ENCODE data around the gene EZR. TPM values are rescaled to one million over a fixed set of nuclear protein-coding genes. Genes with fewer than 3 reads are reported as not detected.

Gene EZR
- total and polyA plus RNA-seq, 2 of the 13 experiments (the other 11 are each of a cell fraction or from before 2014, with no cell fraction given), result 34.7 to 60.3 TPM

DNA sequence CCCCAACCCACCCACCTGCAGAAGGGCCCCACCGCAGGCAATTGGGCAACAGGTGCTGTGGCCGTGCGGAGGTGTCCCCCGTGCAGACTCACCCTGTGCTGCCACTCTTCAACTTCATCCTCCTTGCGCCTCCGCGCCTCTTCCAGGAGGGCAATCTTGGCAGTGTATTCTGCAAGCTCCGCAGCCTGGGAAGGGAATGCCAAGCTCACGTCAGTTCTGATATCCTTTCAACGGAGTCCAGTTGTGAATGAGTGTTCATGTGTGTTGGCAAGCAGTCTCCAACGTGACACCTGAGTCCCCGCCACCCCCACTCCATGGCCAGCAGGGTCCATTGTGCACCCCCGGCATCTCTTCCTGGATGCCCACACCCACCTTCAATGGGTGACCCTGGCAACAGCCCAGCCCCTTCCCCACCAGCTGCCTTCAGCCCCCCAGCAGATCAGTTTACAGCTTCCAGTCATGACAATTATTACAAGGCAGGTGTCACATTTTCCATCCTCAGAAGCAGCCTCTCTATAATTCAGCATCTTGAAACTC, 49.9 kb downstream of the EZR start (continued):
- no peak for TF ChIP-seq ZSCAN29 (CRISPR knock-in tag; conservative IDR thresholded peaks at IDR 0.05)
- no peak for TF ChIP-seq KDM4B (CRISPR knock-in tag; IDR thresholded peaks at IDR 0.05)
- TF ChIP-seq MTF2 (CRISPR knock-in tag; IDR thresholded peaks at IDR 0.05; ENCODE audit: borderline replicate concordance), result no peak

DNA sequence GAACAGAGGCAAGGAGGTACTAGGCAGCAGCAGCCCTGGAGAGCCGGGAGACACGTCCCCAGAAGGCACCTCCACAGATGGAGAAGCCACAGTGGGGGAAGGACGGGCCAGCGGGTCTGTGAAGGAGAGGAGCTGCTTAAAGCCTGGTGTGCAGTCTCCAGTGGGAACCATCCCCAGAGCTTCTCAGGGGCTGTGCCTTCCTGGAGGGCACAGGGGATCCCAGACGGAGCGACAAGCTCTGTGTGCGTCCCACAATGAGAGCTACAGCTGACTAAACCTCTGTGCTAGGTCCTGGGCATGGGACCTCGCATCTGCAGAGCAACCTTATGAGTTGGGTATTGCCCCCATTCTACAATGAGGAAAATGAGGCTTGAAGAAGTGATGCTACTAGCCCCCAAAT, 50.7 kb downstream of the EZR start:
- no peaks in the 10 kb centered on the region for H3K27me3 ChIP-seq (ENCODE audit: control insufficient read depth in 1 of 2, insufficient read depth in 2 of 2, low read length in 2 of 2)
- H3K4me3 ChIP-seq (replicated peaks in 1 of 3; ENCODE audit: insufficient read depth in 1 of 3, low read depth in 2 of 3, low read length in 3 of 3), result no peak overlapping the region
- intact Hi-C loops (cut with micrococcal nuclease; ENCODE audit: unreplicated experiment) (no loop called here), in situ Hi-C loops (cut with HindIII; ENCODE audit: extremely low pct_ligation_motif_present, low pct_unique_long_range_greater_than_20kb) (no loop called here)
- H3K9ac ChIP-seq (ENCODE audit: insufficient read depth, low read depth, low read length), result no peak overlapping the region
- 97% methylated on average over 8 of the region's 8 CpGs for WGBS (ENCODE audit: low lambda C conversion rate)
- POLR2A ChIA-PET, result no interaction called here
- DNase-seq (ENCODE audit: low spot score), result no peak
- CTCF ChIA-PET (ENCODE audit: low intra/inter-chr PET ratio, low total read pairs), result no interaction called here
- H3K4me1 ChIP-seq (ENCODE audit: insufficient read depth, low read length), result no peaks in the 10 kb centered on the region
- TF ChIP-seq BRCA1 (CRISPR knock-in tag; IDR thresholded peaks at IDR 0.05) (no peak), MAFF (IDR thresholded peaks at IDR 0.05; ENCODE audit: low read depth, low read length) (no peak)
- TF ChIP-seq, protein P1, sequence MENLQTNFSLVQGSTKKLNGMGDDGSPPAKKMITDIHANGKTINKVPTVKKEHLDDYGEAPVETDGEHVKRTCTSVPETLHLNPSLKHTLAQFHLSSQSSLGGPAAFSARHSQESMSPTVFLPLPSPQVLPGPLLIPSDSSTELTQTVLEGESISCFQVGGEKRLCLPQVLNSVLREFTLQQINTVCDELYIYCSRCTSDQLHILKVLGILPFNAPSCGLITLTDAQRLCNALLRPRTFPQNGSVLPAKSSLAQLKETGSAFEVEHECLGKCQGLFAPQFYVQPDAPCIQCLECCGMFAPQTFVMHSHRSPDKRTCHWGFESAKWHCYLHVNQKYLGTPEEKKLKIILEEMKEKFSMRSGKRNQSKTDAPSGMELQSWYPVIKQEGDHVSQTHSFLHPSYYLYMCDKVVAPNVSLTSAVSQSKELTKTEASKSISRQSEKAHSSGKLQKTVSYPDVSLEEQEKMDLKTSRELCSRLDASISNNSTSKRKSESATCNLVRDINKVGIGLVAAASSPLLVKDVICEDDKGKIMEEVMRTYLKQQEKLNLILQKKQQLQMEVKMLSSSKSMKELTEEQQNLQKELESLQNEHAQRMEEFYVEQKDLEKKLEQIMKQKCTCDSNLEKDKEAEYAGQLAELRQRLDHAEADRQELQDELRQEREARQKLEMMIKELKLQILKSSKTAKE (CRISPR knock-in tag; IDR thresholded peaks at IDR 0.05; ENCODE audit: borderline replicate concordance), result no peak
- H3K79me2 ChIP-seq (ENCODE audit: insufficient read depth, low read length), result no peaks in the 10 kb centered on the region
- BruUV-seq (replicated peaks), result no TSS peak
- no peak for ATAC-seq
- no peak overlapping the region for H3K27ac ChIP-seq (ENCODE audit: extremely low read length, insufficient read depth, low read length)
- peaks cover 54 to 80% of the 10 kb centered on the region in 2 experiments for H3K36me3 ChIP-seq (replicated peaks in 1 of 2; ENCODE audit: control insufficient read depth in 1 of 2, insufficient read depth in 2 of 2, low read length in 2 of 2)
- H3K4me2 ChIP-seq (ENCODE audit: low read depth, low read length), result no peak overlapping the region
- H2AFZ ChIP-seq (ENCODE audit: low read length), result no peak overlapping the region
- H3K9me3 ChIP-seq (ENCODE audit: low read length), result no peaks in the 10 kb centered on the region
- no peak for FAIRE-seq
- no peaks in the 10 kb centered on the region for H4K20me1 ChIP-seq (ENCODE audit: insufficient read depth, low read length)
